Myocyte (in vitro differentiated cells): ENCODE results near the gene NRARP. TPM values are rescaled to one million over a fixed set of nuclear protein-coding genes. Genes with fewer than 3 reads are reported as not detected.
"Not testable (repeated sequence)": the region's sequence is repeated elsewhere in the genome, so short reads cannot be mapped to it uniquely, and the experiment has no call there.

Experiments used
- DNase-seq: peaks from one replicate; pipeline ENCODE4 v3.0.0-alpha.2; 2012; ENCODE audit warnings: low read depth
- polyA plus RNA-seq: library from polyadenylated mRNA; unstranded; fragments of >200 nt; gene quantifications from one replicate; pipeline ENCODE4 v1.2.1, GENCODE V29; 2012; ENCODE audit warnings: missing spikeins
- total RNA-seq: library from RNA; depleted of rRNA; stranded (reverse); fragments of >200 nt; gene quantifications from 2 replicates; pipeline ENCODE4 v1.2.3, GENCODE V29; 2014

Gene NRARP, protein sequence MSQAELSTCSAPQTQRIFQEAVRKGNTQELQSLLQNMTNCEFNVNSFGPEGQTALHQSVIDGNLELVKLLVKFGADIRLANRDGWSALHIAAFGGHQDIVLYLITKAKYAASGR
- 1.2 and 2.0 TPM in 2 replicates for total RNA-seq
- 0.09 TPM for polyA plus RNA-seq

DNA sequence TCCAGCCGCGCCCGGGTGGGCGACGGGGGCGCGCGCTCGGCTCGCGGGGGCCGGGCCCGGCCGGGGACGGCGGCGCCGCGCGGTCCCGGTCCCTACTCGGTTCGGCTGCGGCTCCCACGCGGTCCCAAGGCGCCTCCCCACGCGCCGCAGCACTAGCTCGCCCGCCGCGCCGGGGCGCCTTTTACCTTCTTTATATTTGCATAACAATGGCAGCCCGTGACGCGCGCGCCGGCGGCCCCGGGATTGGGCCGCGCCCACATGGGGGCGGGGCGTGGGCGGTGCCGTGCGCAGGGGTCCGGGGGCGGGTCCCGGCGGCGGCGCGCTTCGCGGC is at the start of gene NRARP:
TSS of gene NRARP (minus strand) at position 154 of the 331 bp plus-strand sequence. CDS start 343 bp downstream, outside the sequence.
- DNase-seq = peak; percentile 75

DNA sequence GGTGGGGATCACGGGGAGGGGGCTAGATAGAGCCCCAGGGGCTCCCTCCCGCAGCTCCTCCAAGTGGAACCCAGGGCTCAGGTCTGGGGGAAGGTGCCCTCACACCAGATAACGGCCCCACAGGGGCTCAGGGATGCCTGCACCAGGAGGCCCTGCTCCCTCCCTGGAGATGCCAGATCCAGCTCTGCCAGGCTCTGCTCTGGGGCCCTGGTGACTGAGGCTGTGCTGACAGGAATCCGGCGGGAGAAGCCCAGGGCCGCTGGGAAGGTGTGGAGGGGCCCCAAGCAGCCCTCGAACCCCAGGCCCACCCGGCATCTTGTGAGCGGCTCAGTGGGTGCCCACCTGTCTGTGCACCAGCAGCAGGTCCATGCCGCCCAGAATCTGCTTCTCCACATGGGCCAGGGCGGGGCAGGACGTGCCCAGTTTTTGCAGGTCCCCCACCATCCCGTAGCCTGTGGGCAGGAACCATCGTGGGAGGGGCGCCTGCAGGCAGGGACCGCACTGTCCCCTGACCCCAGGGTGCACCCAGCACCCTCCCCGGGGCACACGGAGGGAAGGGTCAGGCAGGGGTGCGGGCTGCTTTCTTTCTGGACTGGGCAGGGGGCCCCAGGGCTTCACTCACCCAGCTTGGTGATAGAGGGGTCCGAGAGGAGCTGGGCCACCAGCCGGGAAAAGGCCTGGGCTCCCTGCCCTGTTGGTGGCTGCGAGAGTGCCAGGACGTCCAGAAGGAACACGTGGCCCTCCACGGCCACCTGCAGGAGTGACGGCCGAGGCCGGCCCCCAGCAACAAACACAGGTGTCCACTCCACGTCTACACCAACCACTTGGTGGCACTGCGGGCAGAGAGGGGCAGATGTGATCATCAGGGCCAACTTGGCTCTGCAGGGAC is 48.9 kb upstream of the NRARP start:
- DNase-seq = no peak

DNA sequence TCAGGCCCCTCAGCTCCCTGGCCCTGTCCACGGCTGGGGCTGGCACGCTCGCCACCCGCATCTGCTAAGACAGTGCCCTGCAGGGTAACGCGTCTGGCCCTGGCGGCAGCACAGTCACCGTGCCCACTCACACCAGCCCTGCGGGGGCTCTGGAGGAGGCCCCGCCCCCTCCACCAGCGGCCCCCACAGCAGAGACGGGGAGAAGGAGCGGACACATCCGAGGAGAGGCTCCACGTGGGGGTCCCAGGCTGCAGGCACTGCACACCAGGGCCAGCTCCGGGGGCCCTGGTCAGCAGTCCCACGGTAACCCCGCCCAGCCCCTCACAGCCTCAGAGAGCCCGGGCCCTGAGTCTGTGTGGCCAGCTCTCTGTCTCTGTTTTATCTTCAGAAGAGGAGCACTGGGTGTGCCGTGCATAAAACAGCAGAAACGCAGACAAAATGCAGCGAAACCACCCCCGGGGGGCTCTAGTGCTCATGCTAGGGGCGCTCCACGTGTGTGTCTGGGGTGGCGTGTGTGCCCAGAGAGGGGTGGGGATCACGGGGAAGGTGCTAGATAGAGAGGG is 47.5 kb upstream of the NRARP start:
- no peak for DNase-seq

DNA sequence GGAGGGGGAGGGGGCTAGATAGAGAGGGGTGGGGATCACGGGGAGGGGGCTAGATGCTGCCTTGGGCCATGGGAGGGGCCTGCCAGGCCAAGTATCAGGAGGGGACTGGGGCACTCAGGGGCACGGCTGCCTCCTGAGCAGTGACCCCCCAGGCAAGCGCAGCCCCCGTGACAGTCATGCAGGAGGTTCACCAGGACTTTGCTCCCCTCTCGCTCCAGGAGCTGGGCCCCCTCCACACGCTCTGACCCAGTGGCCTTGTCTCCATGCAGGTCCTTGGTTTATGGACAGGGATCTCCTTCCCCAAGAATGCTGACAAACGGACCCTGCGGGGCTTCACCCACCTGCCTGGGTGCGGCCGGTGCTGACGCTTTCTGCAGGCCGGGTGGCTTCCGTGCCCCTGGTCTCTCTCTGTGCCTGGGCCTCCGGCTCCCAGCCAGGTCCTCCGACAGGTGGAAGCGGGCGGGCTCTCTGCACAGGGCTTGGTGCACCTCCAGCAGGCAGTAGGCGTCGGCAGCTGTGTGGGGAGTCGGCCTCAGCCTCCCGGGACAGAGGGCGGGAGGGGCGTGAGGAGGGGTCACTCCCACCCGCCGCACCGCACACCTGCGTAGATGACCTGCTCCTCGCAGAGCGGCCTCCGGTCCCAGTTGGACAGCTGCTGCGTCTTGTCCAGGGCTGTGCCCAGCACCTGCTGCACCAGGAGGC is 46.8 kb upstream of the NRARP start:
- DNase-seq = no peak

DNA sequence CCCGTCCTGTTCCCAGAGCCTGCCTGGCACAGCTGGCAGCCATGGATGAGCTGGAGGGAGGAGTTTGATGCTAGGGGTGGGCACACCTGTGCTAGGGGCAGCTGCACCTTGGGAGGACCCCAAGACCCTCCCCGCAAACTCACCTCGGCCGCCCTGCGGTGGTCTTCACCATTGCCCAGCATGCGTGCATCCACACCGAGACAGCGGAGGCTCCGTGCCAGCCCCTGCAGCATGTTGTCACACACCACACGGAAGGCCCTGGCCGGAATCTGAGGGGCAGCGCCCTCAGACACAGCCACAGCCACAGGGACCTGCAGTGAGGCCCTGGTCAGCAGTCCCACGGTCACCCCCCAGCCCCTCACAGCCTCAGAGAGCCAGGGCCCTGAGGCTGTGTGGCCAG is 45.9 kb upstream of the NRARP start:
- DNase-seq = no peak

DNA sequence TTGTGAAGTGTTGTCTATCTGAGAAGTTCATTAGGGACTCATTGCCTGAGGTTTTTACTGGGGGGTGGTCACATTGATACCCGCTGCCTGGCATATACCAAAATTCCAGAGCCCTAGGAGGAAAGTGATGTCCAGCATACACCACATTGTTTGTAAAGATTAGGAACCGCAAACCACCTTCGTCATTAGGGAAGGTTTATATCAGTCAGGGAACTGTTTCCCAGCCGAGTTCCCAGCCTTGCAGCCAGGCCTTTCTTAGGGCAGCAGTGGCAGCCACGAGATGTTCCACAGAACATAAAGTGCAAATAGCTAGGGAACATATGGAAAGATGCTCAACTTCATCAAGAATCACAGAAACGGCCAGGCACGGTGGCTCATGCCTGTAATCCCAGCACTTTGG is 40.4 kb upstream of the NRARP start:
- no peak for DNase-seq

DNA sequence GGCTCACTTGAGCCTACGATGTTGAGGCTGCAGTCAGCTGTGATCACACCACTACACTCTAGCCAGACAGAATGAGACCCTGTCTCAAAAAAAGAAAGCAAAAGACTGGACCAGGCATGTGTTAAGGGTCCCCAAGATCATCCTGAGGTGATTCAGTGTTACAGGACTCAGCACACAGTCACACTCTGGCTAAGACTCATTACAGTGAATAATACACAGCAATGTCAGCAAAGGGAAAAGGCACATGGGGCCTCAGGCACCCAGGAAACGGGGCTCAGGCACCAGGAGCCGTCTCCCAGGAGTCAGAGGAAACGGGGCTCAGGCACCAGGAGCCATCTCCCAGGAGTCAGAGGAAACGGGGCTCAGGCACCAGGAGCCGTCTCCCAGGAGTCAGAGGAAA is 39.2 kb upstream of the NRARP start:
- no peak for DNase-seq

DNA sequence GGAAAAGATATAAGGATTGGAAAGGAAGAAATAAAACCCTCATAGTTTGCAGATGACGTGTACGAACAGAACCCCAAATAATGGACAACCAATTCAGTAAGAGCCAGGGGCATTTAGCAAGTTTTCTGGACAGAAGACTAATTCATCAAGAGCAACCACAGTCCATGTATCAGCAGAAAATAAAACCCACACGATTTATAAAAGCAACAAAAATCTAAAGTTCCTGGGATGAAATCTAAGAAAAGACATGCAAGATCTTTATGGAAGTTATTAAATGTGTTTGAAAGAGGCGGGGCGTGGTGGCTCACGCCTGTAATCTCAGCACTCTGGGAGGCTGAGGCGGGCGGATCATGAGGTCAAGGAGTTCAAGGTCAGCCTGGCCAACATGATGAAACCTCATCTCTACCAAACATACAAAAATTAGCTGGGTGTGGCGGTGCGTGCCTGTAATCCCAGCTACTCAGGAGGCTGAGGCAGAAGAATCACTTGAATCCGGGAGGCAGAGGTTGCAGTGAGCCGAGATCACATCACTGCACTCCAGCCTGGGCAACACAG is 37.9 kb upstream of the NRARP start:
- DNase-seq = not testable (repeated sequence)

DNA sequence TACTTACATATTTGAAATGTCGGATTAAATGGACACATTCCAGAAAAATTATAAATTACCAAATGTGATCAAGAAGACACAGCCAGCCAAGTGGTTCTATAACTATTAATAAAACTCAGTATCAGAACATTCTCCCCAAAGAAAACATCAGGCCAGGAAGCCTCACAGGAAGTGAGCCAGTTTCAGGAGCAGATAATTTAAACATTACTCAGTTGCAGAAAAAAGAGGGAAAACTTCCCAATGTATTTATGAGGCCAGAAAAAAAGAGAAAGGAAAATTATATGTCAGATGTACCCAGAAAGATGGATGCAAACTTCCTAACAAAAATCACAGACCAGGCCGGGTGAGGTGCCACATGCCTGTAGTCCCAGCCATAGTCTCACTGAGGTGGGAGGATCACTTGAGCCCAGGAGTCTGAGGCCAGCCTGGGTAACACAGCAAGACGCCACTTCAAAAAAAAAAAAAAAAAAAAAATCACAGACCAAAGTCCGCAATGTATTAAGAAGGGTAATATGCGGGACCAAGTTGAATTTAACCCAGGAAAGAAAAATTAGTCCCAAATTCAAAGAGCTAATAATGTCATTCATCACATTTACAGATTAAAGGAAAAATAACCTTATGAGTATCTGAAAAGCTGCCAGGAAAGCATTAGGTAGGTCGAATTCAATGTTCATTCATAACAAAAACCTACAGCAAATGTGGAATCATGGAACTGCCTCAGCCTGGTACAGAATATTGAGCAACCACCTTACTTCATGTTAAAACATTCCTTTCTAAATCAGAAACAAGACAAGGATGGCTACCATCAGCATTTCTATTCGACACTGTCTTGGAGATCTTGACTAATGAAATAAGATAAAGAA is 37.2 kb upstream of the NRARP start:
- no peak for DNase-seq

DNA sequence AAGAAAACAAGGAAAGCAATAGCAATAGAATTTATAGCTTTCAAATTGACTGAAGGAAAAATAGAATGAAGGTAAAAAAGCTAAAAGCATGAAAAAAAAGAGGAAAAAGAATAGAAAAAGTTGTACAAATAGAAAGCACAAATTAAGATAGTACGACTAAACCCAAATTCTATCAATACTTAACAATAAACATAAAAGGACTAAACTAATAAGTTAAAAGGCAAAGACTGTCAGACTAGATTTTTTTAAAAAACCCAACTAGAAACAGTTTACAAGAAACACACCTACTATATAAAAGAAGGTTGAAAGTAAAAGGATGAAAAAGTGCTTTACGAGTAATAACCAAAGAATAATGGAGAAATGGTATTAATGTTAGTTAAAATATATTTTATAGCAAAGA is 34.7 kb upstream of the NRARP start:
- DNase-seq = no peak

DNA sequence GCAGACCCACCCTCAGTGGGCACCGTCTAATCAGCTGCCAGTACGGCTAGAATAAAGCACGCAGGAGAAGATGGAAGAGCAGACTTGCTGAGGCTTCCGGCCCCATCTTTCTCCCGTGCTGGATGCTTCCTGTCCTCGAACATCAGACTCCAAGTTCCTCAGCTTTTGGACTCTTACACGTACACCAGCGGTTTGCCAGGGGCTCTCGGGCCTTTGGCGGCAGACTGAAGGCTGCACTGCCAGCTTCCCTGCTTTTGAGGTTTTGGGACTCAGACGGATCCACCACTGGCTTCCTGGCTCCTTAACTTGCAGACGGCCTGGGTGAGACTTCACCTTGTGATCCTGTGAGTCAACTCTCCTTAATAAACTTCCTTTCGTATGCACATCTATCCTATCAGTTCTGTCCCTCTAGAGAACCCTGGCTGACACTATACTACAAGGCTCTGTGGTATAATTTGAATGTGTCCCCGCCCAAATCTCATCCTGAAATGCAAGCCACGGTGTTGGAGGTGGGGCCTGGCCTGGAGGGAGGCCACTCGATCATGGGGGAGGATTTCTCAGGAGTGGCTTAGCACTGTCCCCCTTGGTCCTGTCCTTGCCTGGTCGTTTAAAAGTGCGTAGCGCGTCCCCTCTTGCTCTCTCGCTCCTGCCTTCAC is 31.1 kb upstream of the NRARP start:
- DNase-seq = no peak

DNA sequence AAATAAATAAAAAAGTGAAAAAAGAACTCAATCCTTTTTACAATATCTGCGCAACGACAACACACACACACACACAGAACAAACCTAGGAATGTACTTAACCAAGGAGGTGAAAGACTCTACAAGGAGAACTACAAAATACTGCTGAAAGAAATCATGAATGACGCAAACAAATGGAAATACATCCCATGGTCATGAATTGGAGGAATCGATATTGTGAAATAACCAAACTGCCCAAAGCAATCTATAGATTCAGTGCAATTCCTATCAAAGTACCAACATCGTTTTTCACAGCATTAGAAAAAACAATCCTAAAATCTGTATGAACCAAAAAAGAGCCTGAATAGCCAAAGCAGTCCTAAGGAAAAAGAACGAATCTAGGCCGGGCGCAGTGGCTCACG is 29.9 kb upstream of the NRARP start:
- DNase-seq = no peak

DNA sequence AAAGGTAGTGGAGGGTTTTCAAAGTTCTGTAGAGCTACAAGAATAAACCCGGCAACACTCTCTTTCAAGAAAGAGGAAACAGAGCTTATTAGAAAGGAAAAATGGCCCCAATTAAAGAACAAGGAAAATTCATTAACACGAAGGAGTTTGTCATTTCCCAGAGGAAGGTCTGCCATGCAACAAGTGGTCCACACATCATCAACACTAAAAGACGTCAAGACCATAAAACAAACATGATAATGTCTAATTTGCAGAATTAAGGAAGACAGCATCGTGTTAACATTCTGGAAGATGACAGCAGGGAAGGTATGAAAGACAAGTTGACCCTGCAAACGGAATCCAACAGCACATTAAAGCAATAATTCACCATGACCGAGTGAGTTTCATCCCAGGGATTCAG is 28.6 kb upstream of the NRARP start:
- no peak for DNase-seq

DNA sequence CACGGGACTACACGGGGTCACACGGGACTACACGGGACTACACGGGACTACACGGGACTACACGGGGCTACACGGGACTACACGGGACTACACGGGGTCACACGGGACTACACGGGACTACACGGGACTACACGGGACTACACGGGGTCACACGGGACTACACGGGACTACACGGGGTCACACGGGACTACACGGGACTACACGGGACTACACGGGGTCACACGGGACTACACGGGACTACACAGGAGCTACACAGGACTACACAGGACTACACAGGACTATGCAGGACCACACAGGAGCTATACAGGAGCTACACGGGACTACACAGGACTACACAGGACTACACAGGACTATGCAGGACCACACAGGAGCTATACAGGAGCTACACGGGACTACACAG is 27.5 kb upstream of the NRARP start:
- DNase-seq = not testable (repeated sequence)

DNA sequence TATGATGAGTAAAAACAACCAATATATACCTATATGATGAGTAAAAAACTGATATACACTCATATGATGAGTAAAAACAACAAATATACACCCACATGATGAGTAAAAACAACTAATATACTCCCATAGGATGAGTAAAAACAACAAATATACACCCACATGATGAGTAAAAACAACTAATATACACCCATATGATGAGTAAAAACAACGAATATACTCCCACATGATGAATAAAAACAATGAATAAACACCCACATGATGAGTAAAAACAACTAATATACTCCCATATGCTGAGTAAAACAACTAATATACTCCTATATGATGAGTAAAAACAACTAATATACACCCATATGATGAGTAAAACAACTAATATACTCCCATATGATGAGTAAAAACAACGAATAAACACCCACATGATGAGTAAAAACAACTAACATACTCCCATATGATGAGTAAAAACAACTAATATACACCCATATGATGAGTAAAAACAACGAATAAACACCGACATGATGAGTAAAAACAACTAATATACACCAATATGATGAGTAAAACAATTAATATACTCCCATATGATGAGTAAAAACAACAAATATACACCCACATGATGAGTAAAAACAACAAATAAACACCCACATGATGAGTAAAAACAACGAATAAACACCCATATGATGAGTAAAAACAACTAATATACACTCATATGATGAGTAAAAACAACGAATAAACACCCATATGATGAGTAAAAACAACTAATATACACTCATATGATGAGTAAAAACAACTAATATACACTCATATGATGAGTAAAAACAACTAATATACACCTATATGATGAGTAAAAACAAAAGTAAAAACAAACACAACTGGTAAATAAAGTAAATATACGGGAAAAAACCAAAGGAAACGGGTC is 25.8 kb upstream of the NRARP start:
- not testable (repeated sequence) for DNase-seq

DNA sequence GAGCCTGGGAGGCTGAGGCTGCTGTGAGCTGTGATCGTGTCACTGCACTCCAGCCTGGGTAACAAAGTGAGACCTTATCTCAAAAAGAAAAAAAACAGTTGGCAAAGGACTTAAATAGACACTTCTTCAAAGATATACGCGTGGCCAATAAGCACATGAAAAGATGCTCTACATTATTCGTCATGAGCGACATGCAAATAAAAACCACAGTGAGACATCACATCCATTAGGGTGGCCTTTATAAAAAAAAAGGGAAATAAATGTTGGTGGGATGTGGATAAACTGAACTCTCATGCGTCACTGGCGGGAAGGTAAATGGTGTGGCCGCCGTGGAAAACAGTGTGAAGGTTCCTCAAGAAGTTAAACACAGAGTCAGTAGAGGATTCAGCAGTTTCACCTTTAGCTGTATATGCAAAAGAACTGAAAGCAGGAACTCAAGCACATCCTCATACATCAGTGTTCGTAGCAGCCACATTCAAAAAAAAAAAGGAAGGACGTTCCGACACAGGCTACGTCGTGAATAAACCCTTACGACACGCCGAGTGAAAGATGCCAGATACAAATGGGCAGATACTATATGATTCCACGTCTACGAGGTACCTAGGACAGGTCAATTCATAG is 24.5 kb upstream of the NRARP start:
- DNase-seq = no peak

DNA sequence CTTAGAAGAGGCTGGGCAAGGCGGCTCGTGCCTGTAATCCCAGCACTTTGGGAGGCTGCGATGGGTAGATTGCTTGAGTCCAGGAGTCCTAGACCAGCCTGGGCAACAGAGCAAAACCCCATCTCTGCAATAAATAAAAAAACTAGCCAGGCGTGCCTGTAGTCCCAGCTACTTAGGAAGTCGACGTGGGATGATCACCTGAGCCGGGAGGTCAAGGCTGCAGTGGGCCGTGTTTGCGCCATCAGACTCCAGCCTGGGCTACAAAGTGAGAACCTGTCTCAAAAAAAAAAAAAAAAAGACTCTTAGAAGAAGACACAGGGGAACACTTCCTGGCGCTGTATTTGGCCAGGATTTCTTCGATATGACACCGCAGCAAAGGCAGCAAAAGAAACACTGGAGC is 23.7 kb upstream of the NRARP start:
- no peak for DNase-seq

DNA sequence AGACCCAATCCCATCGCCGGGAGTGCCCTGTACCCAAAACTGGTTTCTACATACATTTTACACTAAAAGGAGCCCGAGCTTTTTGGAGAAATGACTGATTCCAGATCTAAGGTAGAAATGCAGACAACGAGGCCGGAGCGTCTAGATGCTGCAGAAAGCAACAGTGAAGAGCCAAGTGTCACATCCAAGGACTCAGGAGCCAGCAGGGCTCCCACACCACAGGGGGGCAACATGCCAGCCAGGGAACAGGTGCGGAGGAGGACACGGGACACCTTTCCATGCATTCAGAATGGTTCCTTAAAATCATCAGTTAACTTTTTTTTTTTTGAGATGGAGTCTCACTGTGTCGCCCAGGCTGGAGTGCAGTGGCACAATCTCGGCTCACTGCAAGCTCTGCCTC is 23.1 kb upstream of the NRARP start:
- DNase-seq = no peak
